ENCODE data around the gene MYCBP2.
"Not testable (repeated sequence)": the region's sequence is repeated elsewhere in the genome, so short reads cannot be mapped to it uniquely, and the experiment has no call there.

Gene MYCBP2

GRCh38 chr13:77338961-77339401 lies 12.1 kb upstream of the MYCBP2 start:
- no peak for DNase-seq (ENCODE audit: low read depth)

GRCh38 chr13:77338329-77338728 lies 11.4 kb upstream of the MYCBP2 start:
- no peak for DNase-seq (ENCODE audit: low read depth)

- DNase-seq (ENCODE audit: low read depth) = no peak
These were observed 10.3 kb upstream of the MYCBP2 start for GRCh38 chr13:77337159-77337558.

GRCh38 chr13:77335543-77335942 lies 8.6 kb upstream of the MYCBP2 start:
- no peak for DNase-seq (ENCODE audit: low read depth)

- DNase-seq (ENCODE audit: low read depth) = no peak
These were observed 6.7 kb upstream of the MYCBP2 start for GRCh38 chr13:77333594-77333993.

- no peak for DNase-seq (ENCODE audit: low read depth)
These were observed 4.5 kb upstream of the MYCBP2 start for GRCh38 chr13:77331421-77331820.

- no peak for DNase-seq (ENCODE audit: low read depth)
These were observed 3.2 kb upstream of the MYCBP2 start for GRCh38 chr13:77329911-77330584.

GRCh38 chr13:77329133-77329910 lies 2.4 kb upstream of the MYCBP2 start:
- DNase-seq (ENCODE audit: low read depth) = peak; percentile 86

GRCh38 chr13:77328819-77329132 lies 1.9 kb upstream of the MYCBP2 start:
- DNase-seq (ENCODE audit: low read depth) = no peak

- DNase-seq (ENCODE audit: low read depth) = no peak
These were observed 1.4 kb downstream of the MYCBP2 start for GRCh38 chr13:77325371-77325980.

GRCh38 chr13:77323858-77324257 lies 3.0 kb downstream of the MYCBP2 start:
- no peak for DNase-seq (ENCODE audit: low read depth)

GRCh38 chr13:77319536-77319935 lies 7.4 kb downstream of the MYCBP2 start:
- DNase-seq (ENCODE audit: low read depth) = no peak

GRCh38 chr13:77318741-77319140 lies 8.2 kb downstream of the MYCBP2 start:
- DNase-seq (ENCODE audit: low read depth) = no peak

GRCh38 chr13:77316430-77316829 lies 10.5 kb downstream of the MYCBP2 start:
- no peak for DNase-seq (ENCODE audit: low read depth)

- DNase-seq (ENCODE audit: low read depth) = not testable (repeated sequence)
These were observed 11.4 kb downstream of the MYCBP2 start for GRCh38 chr13:77315509-77315908.

GRCh38 chr13:77313923-77314322 lies 13.0 kb downstream of the MYCBP2 start:
- DNase-seq (ENCODE audit: low read depth) = no peak

GRCh38 chr13:77312311-77312710 lies 14.6 kb downstream of the MYCBP2 start:
- no peak for DNase-seq (ENCODE audit: low read depth)

- DNase-seq (ENCODE audit: low read depth) = no peak
These were observed 16.2 kb downstream of the MYCBP2 start for GRCh38 chr13:77310579-77311279.

GRCh38 chr13:77310161-77310560 lies 16.7 kb downstream of the MYCBP2 start:
- DNase-seq (ENCODE audit: low read depth) = no peak

GRCh38 chr13:77309254-77309653 lies 17.6 kb downstream of the MYCBP2 start:
- no peak for DNase-seq (ENCODE audit: low read depth)

GRCh38 chr13:77306458-77306857 lies 20.4 kb downstream of the MYCBP2 start:
- DNase-seq (ENCODE audit: low read depth) = no peak

- DNase-seq (ENCODE audit: low read depth) = no peak
These were observed 21.6 kb downstream of the MYCBP2 start for GRCh38 chr13:77305266-77305665.

Data from T follicular helper cell (primary cell).